ENCODE data around the gene IL10. TPM values are rescaled to one million over a fixed set of nuclear protein-coding genes. Genes with fewer than 3 reads are reported as not detected.

Gene IL10
- polyA plus RNA-seq, 1 donor (not counting 4 experiments of a cell fraction or from before 2014, with no cell fraction given) = not detected

DNA sequence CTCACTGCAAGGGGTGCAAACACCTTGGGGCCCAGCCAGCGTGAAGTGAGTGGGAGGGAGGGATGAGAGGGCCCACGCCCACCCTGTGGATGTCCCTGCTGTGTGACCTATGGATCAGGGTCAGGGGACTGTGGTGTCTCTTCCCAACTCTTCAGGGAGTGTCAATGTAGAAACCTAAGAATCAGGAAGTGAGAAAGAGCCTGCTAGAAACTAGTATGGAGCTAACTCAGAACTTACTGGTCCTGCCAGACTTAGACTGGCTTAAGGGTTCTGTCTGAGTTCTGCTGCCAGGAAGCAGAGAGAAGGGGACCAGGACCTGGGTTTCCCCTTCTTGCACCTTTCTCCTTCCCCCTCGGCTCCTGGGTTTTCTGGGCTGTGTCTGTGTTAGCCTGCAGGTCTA lies 1.8 kb upstream of the IL10 start:
- no peak overlapping the region for H3K9ac ChIP-seq (ENCODE audit: control insufficient read depth, extremely low read depth, insufficient read depth, low read length)
- H2AFZ ChIP-seq (ENCODE audit: control insufficient read depth, low read length) = no peak overlapping the region
- H3K4me2 ChIP-seq (ENCODE audit: control insufficient read depth, extremely low read depth, insufficient read depth, low read depth, low read length) = no peak overlapping the region
- no peaks in the 10 kb centered on the region for H3K9me1 ChIP-seq (ENCODE audit: control insufficient read depth, extremely low read depth, insufficient read depth, low read length)
- FAIRE-seq = no peak
- no peaks in the 10 kb centered on the region for H3K9me3 ChIP-seq (ENCODE audit: control insufficient read depth, low read depth, low read length)
- no peaks in the 10 kb centered on the region for H3K36me3 ChIP-seq (ENCODE audit: control insufficient read depth in 2 of 2, extremely low read depth in 1 of 2, insufficient read depth in 2 of 2, low read length in 2 of 2)
- no peaks in the 10 kb centered on the region for H4K20me1 ChIP-seq (ENCODE audit: control insufficient read depth, extremely low read depth, insufficient read depth, low read length)
- H3K4me3 ChIP-seq (ENCODE audit: control insufficient read depth in 2 of 3, extremely low read depth in 1 of 3, insufficient read depth in 2 of 3, low read depth in 1 of 3, low read length in 3 of 3) = no peak overlapping the region
- H3K4me1 ChIP-seq (ENCODE audit: control insufficient read depth, extremely low read depth, insufficient read depth, low read length) = peaks cover 5% of the 10 kb centered on the region
- DNase-seq (ENCODE audit: low read depth, low spot score) = no peak
- dilution Hi-C loops (cut with MboI; ENCODE audit: extremely low pct_ligation_motif_present, low sequenced_read_pairs) = loop anchor here (25.0 kb wide), 1 partner anchor 213 kb away; no protein-coding TSS in a partner anchor
- no peak overlapping the region for H3K27ac ChIP-seq (ENCODE audit: control insufficient read depth, insufficient read depth, low read length)
- H3K27me3 ChIP-seq (ENCODE audit: control insufficient read depth, extremely low read depth, insufficient read depth, low read length) = peaks cover 34% of the 10 kb centered on the region
- TF ChIP-seq, protein P1, sequence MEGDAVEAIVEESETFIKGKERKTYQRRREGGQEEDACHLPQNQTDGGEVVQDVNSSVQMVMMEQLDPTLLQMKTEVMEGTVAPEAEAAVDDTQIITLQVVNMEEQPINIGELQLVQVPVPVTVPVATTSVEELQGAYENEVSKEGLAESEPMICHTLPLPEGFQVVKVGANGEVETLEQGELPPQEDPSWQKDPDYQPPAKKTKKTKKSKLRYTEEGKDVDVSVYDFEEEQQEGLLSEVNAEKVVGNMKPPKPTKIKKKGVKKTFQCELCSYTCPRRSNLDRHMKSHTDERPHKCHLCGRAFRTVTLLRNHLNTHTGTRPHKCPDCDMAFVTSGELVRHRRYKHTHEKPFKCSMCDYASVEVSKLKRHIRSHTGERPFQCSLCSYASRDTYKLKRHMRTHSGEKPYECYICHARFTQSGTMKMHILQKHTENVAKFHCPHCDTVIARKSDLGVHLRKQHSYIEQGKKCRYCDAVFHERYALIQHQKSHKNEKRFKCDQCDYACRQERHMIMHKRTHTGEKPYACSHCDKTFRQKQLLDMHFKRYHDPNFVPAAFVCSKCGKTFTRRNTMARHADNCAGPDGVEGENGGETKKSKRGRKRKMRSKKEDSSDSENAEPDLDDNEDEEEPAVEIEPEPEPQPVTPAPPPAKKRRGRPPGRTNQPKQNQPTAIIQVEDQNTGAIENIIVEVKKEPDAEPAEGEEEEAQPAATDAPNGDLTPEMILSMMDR (optimal IDR thresholded peaks at IDR 0.05 in 1 of 3, IDR thresholded peaks at IDR 0.05 in 1 of 3, conservative IDR thresholded peaks at IDR 0.05 in 1 of 3; ENCODE audit: extremely low read depth in 1 of 3, insufficient read depth in 2 of 3, low read length in 3 of 3) = no peak
- no peaks in the 10 kb centered on the region for H3K79me2 ChIP-seq (ENCODE audit: control insufficient read depth, insufficient read depth, low read length)

DNA sequence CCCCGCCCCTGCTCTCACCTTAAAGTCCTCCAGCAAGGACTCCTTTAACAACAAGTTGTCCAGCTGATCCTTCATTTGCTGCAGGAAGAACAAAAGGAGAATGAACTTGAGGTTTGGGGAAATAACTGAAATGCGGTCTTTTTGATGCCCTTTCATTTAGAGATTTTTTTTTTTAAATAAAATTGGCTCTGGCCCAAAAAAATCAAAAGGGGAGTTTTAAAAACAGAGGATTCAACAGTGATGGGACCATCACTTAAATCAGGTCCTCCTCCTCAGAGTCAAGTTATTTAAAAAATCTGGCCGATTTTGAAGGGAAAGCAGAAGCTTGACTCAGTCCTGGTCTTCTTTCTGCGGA lies 979 bp downstream of the IL10 start:
- TF ChIP-seq, protein P1 (optimal IDR thresholded peaks at IDR 0.05 in 1 of 3, IDR thresholded peaks at IDR 0.05 in 1 of 3, conservative IDR thresholded peaks at IDR 0.05 in 1 of 3; ENCODE audit: extremely low read depth in 1 of 3, insufficient read depth in 2 of 3, low read length in 3 of 3) = no peak
- Histone ChIP-seq H3K27ac (ENCODE audit: control insufficient read depth, insufficient read depth, low read length) (no peak overlapping the region), H3K9me3 (ENCODE audit: control insufficient read depth, low read depth, low read length) (no peaks in the 10 kb centered on the region), H3K4me3 (ENCODE audit: control insufficient read depth in 2 of 3, extremely low read depth in 1 of 3, insufficient read depth in 2 of 3, low read depth in 1 of 3, low read length in 3 of 3) (no peak overlapping the region), H3K36me3 (ENCODE audit: control insufficient read depth in 2 of 2, extremely low read depth in 1 of 2, insufficient read depth in 2 of 2, low read length in 2 of 2) (no peaks in the 10 kb centered on the region), H3K79me2 (ENCODE audit: control insufficient read depth, insufficient read depth, low read length) (no peaks in the 10 kb centered on the region), H4K20me1 (ENCODE audit: control insufficient read depth, extremely low read depth, insufficient read depth, low read length) (no peaks in the 10 kb centered on the region), H3K4me2 (ENCODE audit: control insufficient read depth, extremely low read depth, insufficient read depth, low read depth, low read length) (no peak overlapping the region), H3K9me1 (ENCODE audit: control insufficient read depth, extremely low read depth, insufficient read depth, low read length) (no peaks in the 10 kb centered on the region), H3K27me3 (ENCODE audit: control insufficient read depth, extremely low read depth, insufficient read depth, low read length) (peaks cover 37% of the 10 kb centered on the region), H3K9ac (ENCODE audit: control insufficient read depth, extremely low read depth, insufficient read depth, low read length) (no peak overlapping the region), H3K4me1 (ENCODE audit: control insufficient read depth, extremely low read depth, insufficient read depth, low read length) (peaks cover 5% of the 10 kb centered on the region), H2AFZ (ENCODE audit: control insufficient read depth, low read length) (no peak overlapping the region)
- no peak for FAIRE-seq
- DNase-seq (ENCODE audit: low read depth, low spot score) = no peak
- dilution Hi-C loops (cut with MboI; ENCODE audit: extremely low pct_ligation_motif_present, low sequenced_read_pairs) = loop anchor here (25.0 kb wide), 1 partner anchor 216 kb away; no protein-coding TSS in a partner anchor

Data from keratinocyte (primary cell).